NK-92 (cell line): ENCODE results near the gene SLC51B.
"Not testable (repeated sequence)": the region's sequence is repeated elsewhere in the genome, so short reads cannot be mapped to it uniquely, and the experiment has no call there.

ENCODE experiments used
- DNase-seq: peaks from one replicate; lab custom pipeline; 2025; ENCODE audit not compliant: unreplicated experiment; lab: John Stamatoyannopoulos, UW

SLC51B gene

GRCh38 chr15:65044724-65045481, at the start of gene SLC51B:
Gene SLC51B (plus strand): TSS chr15:65045387. CDS start chr15:65050005, 4,618 bp downstream.
- no peak for DNase-seq

DNA sequence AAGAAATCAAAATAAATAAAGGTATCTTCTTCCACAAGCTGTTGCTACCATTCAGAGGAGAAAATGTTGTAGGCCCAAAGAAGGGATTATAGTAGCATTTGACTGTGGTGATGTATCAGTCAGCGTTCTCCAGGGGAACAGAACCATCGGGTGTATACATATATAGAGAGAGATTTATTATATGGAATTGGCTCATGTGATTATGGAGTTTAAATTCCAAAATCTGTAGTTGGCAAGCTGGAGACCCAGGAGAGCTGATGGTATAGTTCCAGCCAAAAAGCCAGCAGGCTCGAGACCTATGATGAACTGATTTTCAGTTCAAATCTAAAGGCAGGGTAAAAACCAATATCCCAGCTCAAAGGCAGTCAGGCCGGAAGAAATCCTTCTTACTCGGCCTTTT, 48.1 kb upstream of the SLC51B start:
- DNase-seq: no peak

DNA sequence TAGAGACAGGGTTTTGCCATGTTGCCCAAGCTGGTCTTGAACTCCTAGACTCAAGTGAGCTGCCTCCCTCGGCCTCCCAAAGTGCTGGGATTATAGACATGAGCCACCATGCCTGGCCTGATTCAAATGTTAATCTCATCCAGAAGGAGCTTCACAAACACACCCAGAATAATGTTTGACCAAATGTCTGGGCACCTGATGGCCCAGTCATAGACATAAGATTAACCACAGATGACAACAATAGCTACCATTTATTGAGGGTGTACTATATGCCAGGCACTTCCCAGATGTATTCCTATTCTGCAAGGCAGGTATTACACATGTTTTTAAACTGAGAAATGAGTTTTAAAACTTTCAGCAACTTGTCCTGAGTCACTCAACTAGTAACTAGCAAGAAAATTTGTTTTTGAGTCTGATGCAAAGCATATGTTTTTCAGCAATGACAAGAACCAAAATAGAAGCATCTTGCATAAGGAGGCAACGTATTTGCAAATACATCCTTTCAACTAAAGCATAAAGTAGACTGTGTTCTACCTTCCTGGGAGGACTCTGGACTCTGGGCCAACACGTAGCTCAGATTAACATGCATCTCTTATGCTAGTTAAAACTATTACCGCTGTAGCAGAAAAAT, 47.3 kb upstream of the SLC51B start:
- no peak for DNase-seq

GRCh38 chr15:65004993-65005392, 40.2 kb upstream of the SLC51B start:
- no peak for DNase-seq

- DNase-seq: no peak
Observed at GRCh38 chr15:65006876-65007275, 38.3 kb upstream of the SLC51B start.

- no peak for DNase-seq
Observed at GRCh38 chr15:65008983-65009382, 36.2 kb upstream of the SLC51B start.

GRCh38 chr15:65011198-65011597, 34.0 kb upstream of the SLC51B start:
- DNase-seq: not testable (repeated sequence)

DNA sequence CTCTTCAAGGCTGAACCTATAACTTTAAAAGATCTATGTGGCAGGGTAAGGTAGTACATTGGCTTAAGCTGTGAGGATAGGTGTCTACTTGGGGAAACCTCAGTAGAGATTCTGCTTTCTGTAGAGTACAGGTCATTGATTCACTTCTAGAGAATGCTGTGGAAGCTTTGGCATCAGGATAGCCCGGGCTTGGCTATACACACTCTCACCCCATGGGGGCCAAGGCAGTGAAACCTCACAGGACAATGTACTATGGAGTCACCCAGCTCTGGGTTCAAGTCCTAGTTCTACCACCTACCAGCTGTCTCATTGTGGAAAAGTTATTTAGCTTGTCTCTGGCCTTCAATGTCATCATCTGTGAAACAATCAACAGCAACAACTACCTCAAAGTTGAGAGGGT, 24.8 kb upstream of the SLC51B start:
- no peak for DNase-seq

DNA sequence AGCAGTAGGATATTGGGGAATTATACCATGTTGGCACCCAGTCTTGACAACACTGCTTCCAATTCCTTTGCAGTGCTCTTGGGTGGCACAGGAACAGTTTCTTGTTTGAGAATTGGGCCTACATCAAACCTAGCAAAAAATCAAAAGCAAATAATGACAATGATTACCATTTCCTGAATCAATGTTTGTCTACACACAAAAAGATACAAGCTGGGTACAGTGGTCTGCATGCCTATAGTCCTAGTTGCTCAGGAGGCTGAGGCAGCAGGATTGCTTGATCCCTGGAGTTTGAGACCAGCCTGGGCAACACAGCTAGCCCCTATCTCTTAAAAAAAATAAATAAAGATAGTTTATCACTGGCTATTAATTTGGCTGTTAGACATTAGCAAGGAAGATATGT, 23.7 kb upstream of the SLC51B start:
- DNase-seq: no peak

GRCh38 chr15:65026756-65027155, 18.4 kb upstream of the SLC51B start:
- DNase-seq: no peak

- no peak for DNase-seq
Observed at GRCh38 chr15:65027593-65027992, 17.6 kb upstream of the SLC51B start.

GRCh38 chr15:65028338-65028737, 16.8 kb upstream of the SLC51B start:
- DNase-seq: no peak

DNA sequence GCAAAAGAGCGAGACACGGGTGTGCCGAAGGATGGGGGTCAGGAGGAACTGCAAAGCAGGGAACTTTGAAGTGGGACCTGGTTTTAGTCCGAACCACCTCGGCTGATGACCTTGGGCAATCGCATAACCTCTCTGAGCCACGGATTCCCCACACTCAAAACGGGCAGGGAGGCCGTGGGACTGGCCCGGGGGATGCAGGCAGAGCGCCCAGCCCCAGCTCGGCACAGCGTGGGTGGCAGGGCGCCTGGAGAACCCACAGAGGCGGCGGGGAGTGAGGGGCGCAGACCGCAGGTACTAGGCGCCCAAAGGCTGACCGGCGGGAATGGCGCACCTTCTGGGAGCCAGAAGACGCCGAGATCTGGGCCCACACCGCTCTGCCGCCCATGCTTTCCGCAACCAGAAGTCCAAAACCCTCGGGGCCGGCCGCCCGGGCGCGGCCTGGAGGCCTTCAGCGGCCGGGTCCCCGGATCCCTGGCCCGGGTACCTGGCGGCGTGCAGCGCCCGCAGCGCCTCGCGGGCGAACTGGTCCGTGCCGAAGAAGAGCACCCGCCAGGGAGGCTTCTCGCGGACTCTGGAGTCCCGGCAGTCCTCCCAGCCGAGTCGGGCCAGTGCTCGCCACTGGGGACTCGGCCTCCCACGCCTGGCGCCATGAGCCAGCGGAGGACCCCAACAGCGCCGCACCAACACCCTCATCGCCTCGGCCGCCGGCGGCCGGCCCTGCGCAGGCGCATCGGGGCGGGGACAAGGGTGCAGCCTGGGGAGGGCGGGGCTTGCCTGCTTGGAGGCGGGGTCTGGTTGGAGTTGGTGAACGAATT, 16.1 kb upstream of the SLC51B start, which contains the start of gene MTFMT:
TSS of gene MTFMT (minus strand) at position 719 of the 815 bp plus-strand sequence. CDS start at position 693, 26 bp downstream.
- peak; percentile 62 for DNase-seq

- DNase-seq: no peak
Observed at GRCh38 chr15:65029736-65030208, 15.4 kb upstream of the SLC51B start.

DNA sequence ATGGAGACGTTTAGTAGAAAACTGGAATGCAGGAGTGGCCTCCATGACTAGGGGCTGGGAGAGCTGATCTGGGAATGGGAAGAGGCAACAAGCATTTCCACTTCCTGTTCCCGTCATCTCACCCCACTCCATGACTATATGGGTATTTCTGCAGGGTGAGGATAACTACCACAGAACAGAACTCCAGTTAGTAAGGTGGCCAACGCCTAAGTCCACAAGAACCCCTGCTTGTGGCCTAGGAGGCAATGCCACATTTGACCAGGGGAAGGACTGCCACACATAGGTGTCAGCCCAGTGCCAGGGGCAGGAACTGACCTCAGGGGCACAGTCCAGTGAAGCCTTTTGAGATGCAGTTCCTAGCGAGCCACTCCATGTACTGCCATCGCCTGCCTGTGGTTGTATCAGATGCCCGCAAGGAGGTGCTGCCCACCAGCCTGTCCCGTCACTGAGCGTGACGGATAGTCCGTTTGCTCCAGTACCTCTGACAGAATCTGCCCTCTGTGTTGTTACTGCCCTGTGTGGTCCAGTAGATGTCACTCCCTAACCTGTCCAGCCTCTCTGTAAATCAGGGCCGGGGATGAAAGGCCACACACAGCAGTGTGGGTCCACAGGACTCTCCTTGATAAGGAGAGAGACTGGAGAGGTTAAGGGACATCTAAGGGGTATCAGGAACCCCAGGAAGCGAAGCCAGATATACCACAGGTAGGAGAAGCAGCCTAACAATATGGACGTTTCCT, 12.2 kb upstream of the SLC51B start:
- no peak for DNase-seq

GRCh38 chr15:65033659-65034269, 11.4 kb upstream of the SLC51B start:
- DNase-seq: no peak

DNA sequence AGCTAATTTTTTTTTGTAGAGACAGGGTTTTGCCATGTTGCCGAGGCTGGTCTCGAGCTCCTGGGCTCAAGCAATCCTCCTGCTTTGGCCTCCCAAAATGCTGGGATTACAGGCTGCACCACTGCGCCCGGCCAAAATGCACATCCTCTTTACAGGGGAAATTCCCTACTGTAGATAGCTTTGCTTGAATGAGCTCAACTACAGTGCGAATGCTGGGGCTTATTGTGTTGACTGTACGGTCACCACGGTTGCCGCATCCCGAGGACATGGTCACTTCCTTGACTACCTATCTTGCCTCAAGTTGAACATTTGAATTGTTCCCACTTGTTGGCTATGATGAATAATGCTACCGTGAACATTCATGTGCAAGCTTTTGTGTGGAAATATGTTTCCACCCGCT, 10.5 kb upstream of the SLC51B start:
- no peak for DNase-seq

DNA sequence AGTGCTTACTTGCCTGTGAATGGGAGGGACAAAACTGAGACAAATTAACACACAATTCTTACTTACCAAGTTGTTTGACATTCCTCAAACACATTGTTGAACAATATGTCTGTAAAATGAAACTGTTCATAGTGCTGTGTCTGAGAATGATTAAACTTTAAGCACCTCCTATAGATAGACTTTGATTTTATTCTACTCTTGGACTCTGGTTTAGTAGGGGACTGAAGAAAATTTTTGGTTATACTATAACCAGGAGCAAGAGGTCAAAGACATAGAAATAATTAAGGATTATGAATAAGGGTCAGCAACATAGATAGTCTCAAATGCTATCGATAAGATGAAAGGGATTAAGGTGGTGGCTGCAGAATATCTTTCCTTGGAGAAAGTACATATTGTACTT, 7.9 kb upstream of the SLC51B start:
- DNase-seq: no peak

DNA sequence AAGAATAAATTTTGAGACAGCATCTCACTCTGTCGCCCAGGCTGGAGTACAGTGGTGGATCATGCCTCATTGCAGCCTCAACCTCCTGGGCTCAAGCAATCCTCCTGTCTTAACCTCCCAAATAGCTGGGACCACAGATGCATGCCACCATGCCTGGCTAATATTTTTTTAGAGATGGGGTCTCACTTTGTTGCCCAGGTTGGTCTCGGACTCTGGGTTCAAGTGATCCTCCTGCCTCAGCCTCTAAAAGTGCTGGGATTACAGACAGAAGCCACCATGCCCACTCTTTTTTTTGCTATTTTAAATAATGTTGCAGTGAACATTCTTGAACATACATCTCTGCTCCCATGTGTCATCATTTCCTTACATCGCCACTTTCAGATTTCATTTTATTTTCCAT, 6.8 kb upstream of the SLC51B start:
- no peak for DNase-seq

DNA sequence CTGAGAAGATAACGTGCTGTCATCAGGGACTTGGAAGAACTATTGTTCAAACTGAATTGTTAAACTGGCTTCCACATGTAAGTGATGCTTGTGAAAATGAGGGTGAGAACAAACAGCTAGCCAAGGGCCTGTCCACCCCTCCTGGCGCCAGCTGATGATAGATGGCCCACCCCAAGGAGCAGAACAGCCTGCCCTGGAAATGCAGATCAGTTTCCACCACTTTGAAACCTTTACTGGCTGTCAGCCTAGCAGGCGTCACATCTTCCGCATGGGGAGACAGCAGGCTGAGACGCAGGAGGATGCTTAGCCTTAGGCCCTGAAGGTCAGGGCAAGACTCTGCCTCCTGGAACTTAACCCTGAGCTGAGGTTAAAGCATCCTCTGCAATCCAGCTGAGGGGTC, 6.4 kb upstream of the SLC51B start:
- no peak for DNase-seq

GRCh38 chr15:65040461-65040860, 4.7 kb upstream of the SLC51B start:
- DNase-seq: no peak
